ENCODE results near the gene SHISAL1. TPM values are rescaled to one million over a fixed set of nuclear protein-coding genes. Genes with fewer than 3 reads are reported as not detected.
A peak's percentile ranks its signal among the peaks of the same experiment; 100 is the strongest.

SHISAL1 gene
- total and polyA plus RNA-seq, 8 donors: 0.72 to 1.4 (median 0.92) TPM

- Histone ChIP-seq H3K27me3 (no peaks in the 10 kb centered on the region), H3K4me1 (no peaks in the 10 kb centered on the region)
- intact Hi-C loops (cut with DNase I): no loop called here
Measured at GRCh38 chr22:44268431-44269116, 44.2 kb downstream of the SHISAL1 start.

DNA sequence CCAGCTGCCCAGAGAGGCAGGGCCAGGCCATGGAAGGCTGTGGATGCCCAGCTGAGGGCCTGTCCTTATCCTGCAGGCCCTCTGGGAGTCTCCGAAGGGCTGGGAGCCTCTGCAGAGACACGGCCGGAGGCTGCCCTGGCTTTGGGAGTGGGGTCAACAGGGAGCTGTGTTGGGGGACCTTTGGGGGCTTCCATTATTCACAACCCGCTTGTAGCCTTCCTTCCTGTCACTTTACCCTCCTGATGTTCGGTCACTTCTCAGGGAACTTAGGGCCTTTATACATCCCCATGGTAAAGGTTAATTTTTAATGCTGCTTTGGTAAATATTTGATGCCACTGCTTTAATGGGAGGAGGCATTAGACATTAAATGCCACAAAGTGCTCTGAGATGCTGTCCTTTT, 44.9 kb downstream of the SHISAL1 start:
- no peaks in the 10 kb centered on the region for H3K27me3 ChIP-seq
- intact Hi-C loops (cut with DNase I): no loop called here
- H3K27ac ChIP-seq: no peak overlapping the region
- no peaks in the 10 kb centered on the region for H3K4me1 ChIP-seq
- no peaks in the 10 kb centered on the region for H3K36me3 ChIP-seq
- DNase-seq (peak in 1 of 4 donors; percentile 39), ATAC-seq (no peak)
- H3K4me3 ChIP-seq: no peak overlapping the region
- TF ChIP-seq CTCF (IDR thresholded peaks at IDR 0.05): no peak
- H3K9me3 ChIP-seq: no peaks in the 10 kb centered on the region

More at GRCh38 chr22:44268431-44269116, 44.2 kb downstream of the SHISAL1 start:
- TF ChIP-seq CTCF (IDR thresholded peaks at IDR 0.05): no peak
- DNase-seq (peak in 1 of 4 donors; percentile 40), ATAC-seq (no peak)
- Histone ChIP-seq H3K4me3 (no peak overlapping the region), H3K27ac (no peak overlapping the region), H3K9me3 (no peaks in the 10 kb centered on the region), H3K36me3 (no peaks in the 10 kb centered on the region)

- Histone ChIP-seq H3K4me1 (no peaks in the 10 kb centered on the region), H3K27me3 (no peaks in the 10 kb centered on the region), H3K36me3 (no peaks in the 10 kb centered on the region), H3K4me3 (no peak overlapping the region), H3K9me3 (no peaks in the 10 kb centered on the region), H3K27ac (no peak overlapping the region)
- intact Hi-C loops (cut with DNase I): no loop called here
- no peak for TF ChIP-seq CTCF (IDR thresholded peaks at IDR 0.05)
- no peak for DNase-seq
- no peak for ATAC-seq
Measured at GRCh38 chr22:44266796-44267760, 45.7 kb downstream of the SHISAL1 start.

DNA sequence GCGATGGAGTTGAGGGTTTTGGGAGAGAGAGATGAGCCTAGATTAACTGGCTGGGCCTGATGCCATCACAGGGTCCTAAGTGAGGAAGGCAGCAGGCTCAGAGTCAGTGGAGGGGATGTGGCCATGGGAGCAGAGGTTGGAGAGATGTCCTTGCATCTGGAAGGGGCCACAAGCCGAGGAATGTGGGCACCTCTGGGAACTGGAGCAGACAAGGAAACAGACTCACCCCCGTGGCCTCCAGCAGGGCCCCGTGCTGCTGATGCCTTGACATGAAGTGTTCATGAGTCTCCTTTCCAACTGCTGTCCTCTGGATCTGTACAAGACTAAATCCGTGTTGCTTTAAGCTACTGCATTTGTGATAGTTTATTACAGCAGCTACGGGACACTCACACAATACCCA, 49.2 kb downstream of the SHISAL1 start:
- DNase-seq (peak in 1 of 4 donors; percentile 48), ATAC-seq (no peak)
- H3K4me3 ChIP-seq: no peak overlapping the region
- H3K36me3 ChIP-seq: no peaks in the 10 kb centered on the region
- no peaks in the 10 kb centered on the region for H3K9me3 ChIP-seq
- intact Hi-C loops (cut with DNase I): no loop called here
- no peaks in the 10 kb centered on the region for H3K4me1 ChIP-seq
- TF ChIP-seq CTCF (IDR thresholded peaks at IDR 0.05): no peak
- H3K27me3 ChIP-seq: no peaks in the 10 kb centered on the region
- no peak overlapping the region for H3K27ac ChIP-seq
